BJ (cell line): ENCODE measurements around the gene GYS2. TPM values are rescaled to one million over a fixed set of nuclear protein-coding genes. Genes with fewer than 3 reads are reported as not detected.

Experiments used
- CTCF ChIA-PET: fragments of 350-600 bp; formaldehyde crosslinking; extraction: SDS; loops from one replicate; lab custom pipeline; 2021; ENCODE audit warnings: antibody characterized with exemption, inconsistent platforms; lab: Yijun Ruan, JAX
- POLR2A ChIA-PET: fragments of 300-600 bp; sonication (Branson Sonifier 250); formaldehyde crosslinking; extraction: SDS; loops from one replicate; lab custom pipeline; 2021; ENCODE audit warnings: antibody characterized with exemption; lab: Charles Lee
- DNase-seq: peaks from one replicate; pipeline ENCODE4 v3.0.0-alpha.2; 2011; ENCODE audit warnings: low read depth
- H3K27me3 ChIP-seq: 2 replicates; pipeline ENCODE4 v1.6.0; 2011; ENCODE audit warnings: low read length; ENCODE audit not compliant: control insufficient read depth, insufficient read depth
- H3K36me3 ChIP-seq: 2 replicates; pipeline ENCODE4 v1.5.1; 2011; ENCODE audit warnings: low read length; ENCODE audit not compliant: control insufficient read depth, insufficient read depth
- H3K4me3 ChIP-seq: 2 replicates; pipeline ENCODE4 v1.5.1; 2011; ENCODE audit warnings: low read depth, mild to moderate bottlenecking, control low read depth, low read length
- polyA plus RNA-seq: library from polyadenylated mRNA; depleted of rRNA; stranded (reverse); fragments of >200 nt; gene quantifications from 2 replicates; pipeline ENCODE4 v1.2.3, GENCODE V29; 2011
- TF ChIP-seq, protein P1 (sequence below): IDR thresholded peaks from 2 replicates; pipeline ENCODE4 v1.5.1; 2011; ENCODE audit warnings: low read depth, mild to moderate bottlenecking, control low read depth, inconsistent platforms, low read length, moderate library complexity; ENCODE audit not compliant: insufficient read depth

GYS2 gene
- polyA plus RNA-seq, 1 experiment, result not detected

- H3K36me3 ChIP-seq, result no peaks in the 10 kb centered on the region
- ChIA-PET CTCF (no interaction called here), POLR2A (no interaction called here)
- TF ChIP-seq, protein P1, sequence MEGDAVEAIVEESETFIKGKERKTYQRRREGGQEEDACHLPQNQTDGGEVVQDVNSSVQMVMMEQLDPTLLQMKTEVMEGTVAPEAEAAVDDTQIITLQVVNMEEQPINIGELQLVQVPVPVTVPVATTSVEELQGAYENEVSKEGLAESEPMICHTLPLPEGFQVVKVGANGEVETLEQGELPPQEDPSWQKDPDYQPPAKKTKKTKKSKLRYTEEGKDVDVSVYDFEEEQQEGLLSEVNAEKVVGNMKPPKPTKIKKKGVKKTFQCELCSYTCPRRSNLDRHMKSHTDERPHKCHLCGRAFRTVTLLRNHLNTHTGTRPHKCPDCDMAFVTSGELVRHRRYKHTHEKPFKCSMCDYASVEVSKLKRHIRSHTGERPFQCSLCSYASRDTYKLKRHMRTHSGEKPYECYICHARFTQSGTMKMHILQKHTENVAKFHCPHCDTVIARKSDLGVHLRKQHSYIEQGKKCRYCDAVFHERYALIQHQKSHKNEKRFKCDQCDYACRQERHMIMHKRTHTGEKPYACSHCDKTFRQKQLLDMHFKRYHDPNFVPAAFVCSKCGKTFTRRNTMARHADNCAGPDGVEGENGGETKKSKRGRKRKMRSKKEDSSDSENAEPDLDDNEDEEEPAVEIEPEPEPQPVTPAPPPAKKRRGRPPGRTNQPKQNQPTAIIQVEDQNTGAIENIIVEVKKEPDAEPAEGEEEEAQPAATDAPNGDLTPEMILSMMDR, result no peak
- no peak overlapping the region for H3K4me3 ChIP-seq
- H3K27me3 ChIP-seq, result 0 out of 2 replicates have a peak, but pooled peaks cover 2% of the 10 kb centered on the region
- DNase-seq, result no peak
These were observed 57.9 kb downstream of the GYS2 start for GRCh38 chr12:21546716-21547115.

- Histone ChIP-seq H3K4me3 (no peak overlapping the region), H3K27me3 (peaks cover 2% of the 10 kb centered on the region; the same call in 1 of the 2 replicates), H3K36me3 (no peaks in the 10 kb centered on the region)
- TF ChIP-seq, protein P1, result no peak
- CTCF ChIA-PET, result no interaction called here
- POLR2A ChIA-PET, result no interaction called here
- DNase-seq, result no peak
These were observed 59.1 kb downstream of the GYS2 start for GRCh38 chr12:21545557-21545956.

- peaks cover 2% of the 10 kb centered on the region; the same call in 1 of the 2 replicates for H3K27me3 ChIP-seq
- no peak for DNase-seq
- CTCF ChIA-PET, result interaction anchor here (0.9 to 1.2 kb wide), 2 partner anchors 10 to 12 kb away, joined by 3 read pairs; no protein-coding TSS in a partner anchor
- TF ChIP-seq, protein P1, result no peak
- POLR2A ChIA-PET, result no interaction called here
- no peak overlapping the region for H3K4me3 ChIP-seq
- H3K36me3 ChIP-seq, result no peaks in the 10 kb centered on the region
These were observed 61.5 kb downstream of the GYS2 start for GRCh38 chr12:21543151-21543550.

DNA sequence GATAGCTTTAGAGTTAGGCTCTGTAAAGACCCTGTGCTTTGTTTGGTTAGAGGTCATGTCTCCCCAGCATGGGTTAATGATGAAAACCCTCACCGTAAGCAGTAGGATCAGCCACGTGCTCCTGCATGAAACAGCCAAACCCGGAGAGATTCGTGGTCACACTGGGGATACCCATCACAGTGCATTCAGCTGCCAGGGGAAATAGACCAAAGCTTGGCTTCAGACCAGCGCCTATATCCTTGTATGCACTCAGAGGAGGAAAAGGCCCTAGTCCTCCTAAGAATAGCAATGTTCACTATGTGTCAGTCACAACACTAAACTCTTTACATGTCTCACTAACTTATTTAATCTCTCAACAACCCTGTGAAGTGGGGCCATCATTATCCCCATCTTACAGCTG is 62.2 kb downstream of the GYS2 start:
- peaks cover 2% of the 10 kb centered on the region; the same call in 1 of the 2 replicates for H3K27me3 ChIP-seq
- H3K36me3 ChIP-seq, result no peaks in the 10 kb centered on the region
- H3K4me3 ChIP-seq, result no peak overlapping the region
- ChIA-PET CTCF (interaction anchor here (0.9 kb wide), 1 partner anchor 9 kb away, joined by 3 read pairs; no protein-coding TSS in a partner anchor), POLR2A (no interaction called here)
- DNase-seq, result no peak
- TF ChIP-seq, protein P1, result no peak

- H3K27me3 ChIP-seq, result peaks cover 2% of the 10 kb centered on the region; the same call in 1 of the 2 replicates
- DNase-seq, result no peak
- POLR2A ChIA-PET, result no interaction called here
- TF ChIP-seq, protein P1, result no peak
- no peak overlapping the region for H3K4me3 ChIP-seq
- CTCF ChIA-PET, result no interaction called here
- H3K36me3 ChIP-seq, result no peaks in the 10 kb centered on the region
These were observed 62.9 kb downstream of the GYS2 start for GRCh38 chr12:21541773-21542172.
